Measurements from ENCODE around the gene TEX261.

TEX261 gene

GRCh38 chr2:70985283-70985688, 9.4 kb downstream of the TEX261 start:
- Histone ChIP-seq H3K36me3 (peaks cover 51 to 75% (median 60%) of the 10 kb centered on the region in 11 experiments), H3K9me3 (replicated peaks in 1 of 11) (no peaks in the 10 kb centered on the region), H3K4me2 (peak overlapping the region in 10 of 11 experiments; percentile 19 to 68 (median 48); a peak in 17 of 22 replicates), H3K4me1 (peaks cover 11 to 23% (median 17%) of the 10 kb centered on the region in 10 experiments), H3K9ac (no peak overlapping the region), H3K4me3 (no peak overlapping the region), H3K27ac (no peak overlapping the region), H4K20me1 (peaks cover 33 to 96% (median 69%) of the 10 kb centered on the region in 11 experiments; a peak in 19 of 22 replicates), H3K27me3 (no peaks in the 10 kb centered on the region)
- no peak for TF ChIP-seq Cebpa-rat (IDR thresholded peaks at IDR 0.05)

- no peak for TF ChIP-seq Cebpa-rat (IDR thresholded peaks at IDR 0.05)
- H4K20me1 ChIP-seq: peaks cover 28 to 96% (median 66%) of the 10 kb centered on the region in 11 experiments; a peak in 18 of 22 replicates
- no peak overlapping the region for H3K27ac ChIP-seq
- peaks cover 11 to 23% (median 17%) of the 10 kb centered on the region in 10 experiments for H3K4me1 ChIP-seq
- H3K4me2 ChIP-seq: no peak overlapping the region
- no peak overlapping the region for H3K4me3 ChIP-seq
- H3K9ac ChIP-seq: no peak overlapping the region
- H3K9me3 ChIP-seq (replicated peaks in 1 of 11): no peaks in the 10 kb centered on the region
- H3K27me3 ChIP-seq: peaks cover 0 to 4% (median 2%) of the 10 kb centered on the region in 11 experiments; a peak in 16 of 22 replicates
- H3K36me3 ChIP-seq: peaks cover 45 to 70% (median 54%) of the 10 kb centered on the region in 11 experiments
These were observed 9.9 kb downstream of the TEX261 start for GRCh38 chr2:70984576-70985282.

GRCh38 chr2:70984228-70984575, 10.5 kb downstream of the TEX261 start:
- no peaks in the 10 kb centered on the region for H3K9me3 ChIP-seq (replicated peaks in 1 of 11)
- no peak for TF ChIP-seq Cebpa-rat (IDR thresholded peaks at IDR 0.05)
- no peak overlapping the region for H3K27ac ChIP-seq
- peaks cover 3 to 9% (median 7%) of the 10 kb centered on the region in 11 experiments for H3K27me3 ChIP-seq
- H3K9ac ChIP-seq: no peak overlapping the region
- peaks cover 40 to 64% (median 49%) of the 10 kb centered on the region in 11 experiments for H3K36me3 ChIP-seq
- H3K4me2 ChIP-seq: no peak overlapping the region
- peaks cover 30 to 96% (median 66%) of the 10 kb centered on the region in 11 experiments; a peak in 18 of 22 replicates for H4K20me1 ChIP-seq
- H3K4me1 ChIP-seq: peaks cover 11 to 23% (median 17%) of the 10 kb centered on the region in 10 experiments
- H3K4me3 ChIP-seq: no peak overlapping the region

GRCh38 chr2:70983506-70984227, 11.0 kb downstream of the TEX261 start:
- H3K36me3 ChIP-seq: peaks cover 35 to 59% (median 43%) of the 10 kb centered on the region in 11 experiments
- H3K27ac ChIP-seq: no peak overlapping the region
- no peaks in the 10 kb centered on the region for H3K9me3 ChIP-seq (replicated peaks in 1 of 11)
- no peak overlapping the region for H3K4me3 ChIP-seq
- peaks cover 9 to 14% (median 13%) of the 10 kb centered on the region in 11 experiments for H3K27me3 ChIP-seq
- no peak for TF ChIP-seq Cebpa-rat (IDR thresholded peaks at IDR 0.05)
- peaks cover 30 to 96% (median 61%) of the 10 kb centered on the region in 11 experiments; a peak in 18 of 22 replicates for H4K20me1 ChIP-seq
- H3K9ac ChIP-seq: peak overlapping the region in 1 of 11 experiments; percentile 55; a peak in 1 of 22 replicates
- peaks cover 14 to 27% (median 19%) of the 10 kb centered on the region in 10 experiments for H3K4me1 ChIP-seq
- H3K4me2 ChIP-seq: no peak overlapping the region

GRCh38 chr2:70982971-70983370, 11.7 kb downstream of the TEX261 start:
- Histone ChIP-seq H4K20me1 (peaks cover 36 to 96% (median 58%) of the 10 kb centered on the region in 11 experiments; a peak in 18 of 22 replicates), H3K36me3 (peaks cover 28 to 52% (median 36%) of the 10 kb centered on the region in 11 experiments), H3K4me2 (no peak overlapping the region), H3K4me3 (no peak overlapping the region), H3K4me1 (peaks cover 21 to 34% (median 26%) of the 10 kb centered on the region in 10 experiments), H3K27me3 (peaks cover 16 to 21% (median 20%) of the 10 kb centered on the region in 11 experiments), H3K27ac (no peak overlapping the region), H3K9me3 (replicated peaks in 1 of 11) (no peaks in the 10 kb centered on the region), H3K9ac (peak overlapping the region in 1 of 11 experiments; percentile 55; a peak in 1 of 22 replicates)
- no peak for TF ChIP-seq Cebpa-rat (IDR thresholded peaks at IDR 0.05)

- Histone ChIP-seq H3K9me3 (replicated peaks in 1 of 11) (no peaks in the 10 kb centered on the region), H3K27me3 (peaks cover 16 to 28% (median 24%) of the 10 kb centered on the region in 11 experiments), H3K4me3 (no peak overlapping the region), H3K4me1 (peaks cover 26 to 39% (median 32%) of the 10 kb centered on the region in 10 experiments), H4K20me1 (peaks cover 34 to 93% (median 50%) of the 10 kb centered on the region in 11 experiments; a peak in 18 of 22 replicates), H3K4me2 (no peak overlapping the region; a peak in 1 of 22 replicates), H3K27ac (no peak overlapping the region), H3K36me3 (peaks cover 19 to 44% (median 28%) of the 10 kb centered on the region in 11 experiments), H3K9ac (no peak overlapping the region)
- no peak for TF ChIP-seq Cebpa-rat (IDR thresholded peaks at IDR 0.05)
These were observed 12.5 kb downstream of the TEX261 start for GRCh38 chr2:70981866-70982810.

- Histone ChIP-seq H3K27ac (no peak overlapping the region), H3K36me3 (peaks cover 12 to 37% (median 21%) of the 10 kb centered on the region in 11 experiments; a peak in 21 of 22 replicates), H4K20me1 (peaks cover 27 to 86% (median 45%) of the 10 kb centered on the region in 11 experiments; a peak in 17 of 22 replicates)
These were observed 13.3 kb downstream of the TEX261 start for GRCh38 chr2:70981421-70981820.

GRCh38 chr2:70979626-70980025, 15.0 kb downstream of the TEX261 start:
- TF ChIP-seq Cebpa-rat (IDR thresholded peaks at IDR 0.05): no peak
- peaks cover 0 to 24% (median 8%) of the 10 kb centered on the region in 11 experiments; a peak in 9 of 22 replicates for H3K36me3 ChIP-seq
- H3K27me3 ChIP-seq: peaks cover 16 to 28% (median 24%) of the 10 kb centered on the region in 11 experiments
- H3K9me3 ChIP-seq (replicated peaks in 1 of 11): no peaks in the 10 kb centered on the region
- no peak overlapping the region for H3K4me2 ChIP-seq
- no peak overlapping the region for H3K4me3 ChIP-seq
- H3K4me1 ChIP-seq: peaks cover 17 to 30% (median 21%) of the 10 kb centered on the region in 10 experiments
- no peak overlapping the region for H3K27ac ChIP-seq
- H4K20me1 ChIP-seq: peaks cover 15 to 69% (median 29%) of the 10 kb centered on the region in 11 experiments; a peak in 16 of 22 replicates
- no peak overlapping the region for H3K9ac ChIP-seq

More at GRCh38 chr2:70981421-70981820, 13.3 kb downstream of the TEX261 start:
- peaks cover 16 to 28% (median 24%) of the 10 kb centered on the region in 11 experiments for H3K27me3 ChIP-seq
- TF ChIP-seq Cebpa-rat (IDR thresholded peaks at IDR 0.05): no peak
- H3K9ac ChIP-seq: no peak overlapping the region
- H3K4me1 ChIP-seq: peaks cover 30 to 40% (median 33%) of the 10 kb centered on the region in 10 experiments
- no peak overlapping the region for H3K4me2 ChIP-seq
- no peak overlapping the region for H3K4me3 ChIP-seq
- H3K9me3 ChIP-seq (replicated peaks in 1 of 11): no peaks in the 10 kb centered on the region

Data from BLaER1 treated with 17β-estradiol and CSF1 and Interleukin-3, amounts not matched to agents 10 nM and 100 nM (cell line).